Neural cell (in vitro differentiated cells): ENCODE data around the gene EEF1AKMT3. TPM values are rescaled to one million over a fixed set of nuclear protein-coding genes. Genes with fewer than 3 reads are reported as not detected.

Experiments used
- H2AFZ ChIP-seq: fragments of 200-600, 300-800 bp; sonication (generic), shearing (Covaris generic); 2 replicates; pipeline ENCODE4 v1.6.0; 2014; ENCODE audit warnings: low read depth, mild to moderate bottlenecking, antibody characterized with exemption, low read length, moderate library complexity
- H3F3A ChIP-seq: fragments of 200-600 bp; shearing (Covaris generic); 2 replicates; pipeline ENCODE4 v1.6.1; 2016; ENCODE audit warnings: mild to moderate bottlenecking, moderate library complexity, mixed read lengths, antibody characterized with exemption, low read length; ENCODE audit not compliant: insufficient read depth, poor library complexity, severe bottlenecking
- H3K27ac ChIP-seq: fragments of 200-600, 300-800 bp; sonication (generic), shearing (Covaris generic); 2 replicates; pipeline ENCODE4 v1.5.1; 2014; ENCODE audit warnings: mild to moderate bottlenecking, low read length, moderate library complexity
- H3K27me3 ChIP-seq: fragments of 300-800, 200-600 bp; sonication (generic), shearing (Covaris generic); 2 replicates; pipeline ENCODE4 v1.6.0; 2014; ENCODE audit warnings: mild to moderate bottlenecking, low read depth, low read length, moderate library complexity; ENCODE audit not compliant: insufficient read depth
- H3K36me3 ChIP-seq: fragments of 300-800, 200-600 bp; sonication (generic), shearing (Covaris generic); 2 replicates; pipeline ENCODE4 v1.5.1; 2014; ENCODE audit warnings: mild to moderate bottlenecking, antibody characterized with exemption, low read length, moderate library complexity; ENCODE audit not compliant: insufficient read depth
- H3K4me2 ChIP-seq: fragments of 300-800, 200-600 bp; sonication (generic), shearing (Covaris generic); 2 replicates; pipeline ENCODE4 v1.6.0; 2014; ENCODE audit warnings: mild to moderate bottlenecking, low read length
- H3K4me3 ChIP-seq: fragments of 300-800, 200-600 bp; sonication (generic), shearing (Covaris generic); 2 replicates; pipeline ENCODE4 v1.5.1; 2014; ENCODE audit warnings: mild to moderate bottlenecking, low read length, moderate library complexity
- H3K79me2 ChIP-seq: fragments of 200-600 bp; shearing (Covaris generic); replicated peaks from 2 replicates; pipeline ENCODE4 v1.6.0; 2014; ENCODE audit warnings: mild to moderate bottlenecking, low read length, moderate library complexity; ENCODE audit not compliant: insufficient read depth
- H3K9ac ChIP-seq: fragments of 300-800, 200-600 bp; sonication (generic), shearing (Covaris generic); 2 replicates; pipeline ENCODE4 v1.6.1; 2016; ENCODE audit warnings: mild to moderate bottlenecking, low read length, mixed read lengths
- H3K9me2 ChIP-seq: fragments of 200-600 bp; shearing (Covaris generic); 2 replicates; pipeline ENCODE4 v1.6.1; 2016; ENCODE audit warnings: mild to moderate bottlenecking, low read length, mixed read lengths; ENCODE audit not compliant: insufficient read depth
- H3K9me3 ChIP-seq: fragments of 200-600, 300-800 bp; sonication (generic), shearing (Covaris generic); 2 replicates; pipeline ENCODE4 v1.6.1; 2016; ENCODE audit warnings: mild to moderate bottlenecking, mixed run types, low read length, moderate library complexity, mixed read lengths
- H4K20me1 ChIP-seq: fragments of 200-600 bp; shearing (Covaris generic); 2 replicates; pipeline ENCODE4 v1.6.1; 2016; ENCODE audit warnings: mild to moderate bottlenecking, mixed run types; ENCODE audit not compliant: insufficient read depth
- EP300 ChIP-seq: fragments of 450-650 bp; conservative IDR thresholded peaks from 2 replicates; pipeline ENCODE4 v1.6.1; 2014; ENCODE audit warnings: antibody characterized with exemption, mild to moderate bottlenecking, moderate library complexity; ENCODE audit not compliant: poor library complexity, severe bottlenecking
- EZH2 ChIP-seq: fragments of 200-600, 300-800 bp; shearing (Covaris generic), sonication (generic); IDR thresholded peaks from 2 replicates; pipeline ENCODE4 v1.6.1; 2014; ENCODE audit warnings: antibody characterized with exemption, low read length, borderline replicate concordance, mild to moderate bottlenecking; ENCODE audit not compliant: insufficient read depth, poor library complexity, severe bottlenecking
- MXI1 ChIP-seq: fragments of 450-650 bp; conservative IDR thresholded peaks from 2 replicates; pipeline ENCODE4 v1.6.1; 2014; ENCODE audit warnings: antibody characterized with exemption, mild to moderate bottlenecking; ENCODE audit not compliant: poor library complexity, severe bottlenecking
- POLR2AphosphoS5 ChIP-seq: IDR thresholded peaks from 2 replicates; pipeline ENCODE4 v1.6.1; 2012
- RAD21 ChIP-seq: fragments of 450-650 bp; conservative IDR thresholded peaks from 2 replicates; pipeline ENCODE4 v1.6.1; 2014; ENCODE audit warnings: antibody characterized with exemption, mild to moderate bottlenecking, moderate library complexity
- SMC3 ChIP-seq: fragments of 450-650 bp; conservative IDR thresholded peaks from 2 replicates; pipeline ENCODE4 v1.6.1; 2014; ENCODE audit warnings: antibody characterized with exemption, mild to moderate bottlenecking, moderate library complexity; ENCODE audit not compliant: poor library complexity
- TAF1 ChIP-seq: IDR thresholded peaks from 2 replicates; pipeline ENCODE4 v1.6.1; 2012; ENCODE audit warnings: low read depth
- polyA plus RNA-seq: library from polyadenylated mRNA; depleted of rRNA; stranded (reverse); fragments of >200 nt; gene quantifications from 2 replicates; pipeline ENCODE4 v1.2.3, GENCODE V29; 2014
- TF ChIP-seq, protein P1 (sequence below): IDR thresholded peaks from 2 replicates; pipeline ENCODE4 v1.6.1; 2012; ENCODE audit warnings: borderline replicate concordance
- TF ChIP-seq, protein P2 (sequence below): fragments of 450-650 bp; IDR thresholded peaks from 2 replicates; pipeline ENCODE4 v1.5.1; 2014; ENCODE audit warnings: antibody characterized with exemption, mild to moderate bottlenecking, moderate library complexity; ENCODE audit not compliant: poor library complexity, severe bottlenecking

The EEF1AKMT3 gene
- polyA plus RNA-seq, 1 donor from 2014 or later = 1.6 TPM

DNA sequence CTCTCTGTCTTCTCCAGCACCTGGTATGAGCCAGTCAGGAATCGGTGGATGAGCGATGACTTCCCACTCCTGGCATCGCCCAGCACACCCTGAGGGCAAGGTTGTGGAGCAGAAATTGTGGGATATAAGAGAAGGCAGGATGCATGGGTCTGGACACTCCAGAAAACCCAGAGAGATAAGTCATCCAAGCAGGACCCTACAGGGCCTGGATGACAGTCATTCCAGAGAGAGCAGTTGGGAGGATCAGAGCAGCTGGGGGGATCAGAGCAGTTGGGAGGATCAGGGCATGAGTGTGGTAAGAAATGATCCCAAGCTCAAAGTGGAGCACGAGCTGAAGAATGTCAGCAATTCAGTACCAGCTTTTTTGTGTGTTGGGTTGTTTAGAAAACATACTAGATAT lies 37.8 kb upstream of the EEF1AKMT3 start:
- no peaks in the 10 kb centered on the region for H3K9me3 ChIP-seq
- H3K9ac ChIP-seq = no peak overlapping the region
- peaks cover 58% of the 10 kb centered on the region for H3K27me3 ChIP-seq
- no peaks in the 10 kb centered on the region for H3K9me2 ChIP-seq
- H3K36me3 ChIP-seq = peaks cover 16% of the 10 kb centered on the region
- no peak overlapping the region for H3K4me2 ChIP-seq
- H2AFZ ChIP-seq = no peak overlapping the region
- peaks cover 20% of the 10 kb centered on the region for H4K20me1 ChIP-seq
- H3K4me3 ChIP-seq = peak overlapping the region; percentile 88
- no peak overlapping the region for H3K27ac ChIP-seq
- no peak for TF ChIP-seq EP300
- no peak for TF ChIP-seq RAD21
- TF ChIP-seq, protein P1, sequence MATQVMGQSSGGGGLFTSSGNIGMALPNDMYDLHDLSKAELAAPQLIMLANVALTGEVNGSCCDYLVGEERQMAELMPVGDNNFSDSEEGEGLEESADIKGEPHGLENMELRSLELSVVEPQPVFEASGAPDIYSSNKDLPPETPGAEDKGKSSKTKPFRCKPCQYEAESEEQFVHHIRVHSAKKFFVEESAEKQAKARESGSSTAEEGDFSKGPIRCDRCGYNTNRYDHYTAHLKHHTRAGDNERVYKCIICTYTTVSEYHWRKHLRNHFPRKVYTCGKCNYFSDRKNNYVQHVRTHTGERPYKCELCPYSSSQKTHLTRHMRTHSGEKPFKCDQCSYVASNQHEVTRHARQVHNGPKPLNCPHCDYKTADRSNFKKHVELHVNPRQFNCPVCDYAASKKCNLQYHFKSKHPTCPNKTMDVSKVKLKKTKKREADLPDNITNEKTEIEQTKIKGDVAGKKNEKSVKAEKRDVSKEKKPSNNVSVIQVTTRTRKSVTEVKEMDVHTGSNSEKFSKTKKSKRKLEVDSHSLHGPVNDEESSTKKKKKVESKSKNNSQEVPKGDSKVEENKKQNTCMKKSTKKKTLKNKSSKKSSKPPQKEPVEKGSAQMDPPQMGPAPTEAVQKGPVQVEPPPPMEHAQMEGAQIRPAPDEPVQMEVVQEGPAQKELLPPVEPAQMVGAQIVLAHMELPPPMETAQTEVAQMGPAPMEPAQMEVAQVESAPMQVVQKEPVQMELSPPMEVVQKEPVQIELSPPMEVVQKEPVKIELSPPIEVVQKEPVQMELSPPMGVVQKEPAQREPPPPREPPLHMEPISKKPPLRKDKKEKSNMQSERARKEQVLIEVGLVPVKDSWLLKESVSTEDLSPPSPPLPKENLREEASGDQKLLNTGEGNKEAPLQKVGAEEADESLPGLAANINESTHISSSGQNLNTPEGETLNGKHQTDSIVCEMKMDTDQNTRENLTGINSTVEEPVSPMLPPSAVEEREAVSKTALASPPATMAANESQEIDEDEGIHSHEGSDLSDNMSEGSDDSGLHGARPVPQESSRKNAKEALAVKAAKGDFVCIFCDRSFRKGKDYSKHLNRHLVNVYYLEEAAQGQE = no peak
- TF ChIP-seq TAF1 = no peak
- no peak for TF ChIP-seq POLR2AphosphoS5
- TF ChIP-seq SMC3 = no peak
- TF ChIP-seq EZH2 = no peak
- TF ChIP-seq MXI1 = no peak
- TF ChIP-seq, protein P2, sequence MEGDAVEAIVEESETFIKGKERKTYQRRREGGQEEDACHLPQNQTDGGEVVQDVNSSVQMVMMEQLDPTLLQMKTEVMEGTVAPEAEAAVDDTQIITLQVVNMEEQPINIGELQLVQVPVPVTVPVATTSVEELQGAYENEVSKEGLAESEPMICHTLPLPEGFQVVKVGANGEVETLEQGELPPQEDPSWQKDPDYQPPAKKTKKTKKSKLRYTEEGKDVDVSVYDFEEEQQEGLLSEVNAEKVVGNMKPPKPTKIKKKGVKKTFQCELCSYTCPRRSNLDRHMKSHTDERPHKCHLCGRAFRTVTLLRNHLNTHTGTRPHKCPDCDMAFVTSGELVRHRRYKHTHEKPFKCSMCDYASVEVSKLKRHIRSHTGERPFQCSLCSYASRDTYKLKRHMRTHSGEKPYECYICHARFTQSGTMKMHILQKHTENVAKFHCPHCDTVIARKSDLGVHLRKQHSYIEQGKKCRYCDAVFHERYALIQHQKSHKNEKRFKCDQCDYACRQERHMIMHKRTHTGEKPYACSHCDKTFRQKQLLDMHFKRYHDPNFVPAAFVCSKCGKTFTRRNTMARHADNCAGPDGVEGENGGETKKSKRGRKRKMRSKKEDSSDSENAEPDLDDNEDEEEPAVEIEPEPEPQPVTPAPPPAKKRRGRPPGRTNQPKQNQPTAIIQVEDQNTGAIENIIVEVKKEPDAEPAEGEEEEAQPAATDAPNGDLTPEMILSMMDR = no peak
- no peaks in the 10 kb centered on the region for H3K79me2 ChIP-seq
- no peaks in the 10 kb centered on the region for H3F3A ChIP-seq

DNA sequence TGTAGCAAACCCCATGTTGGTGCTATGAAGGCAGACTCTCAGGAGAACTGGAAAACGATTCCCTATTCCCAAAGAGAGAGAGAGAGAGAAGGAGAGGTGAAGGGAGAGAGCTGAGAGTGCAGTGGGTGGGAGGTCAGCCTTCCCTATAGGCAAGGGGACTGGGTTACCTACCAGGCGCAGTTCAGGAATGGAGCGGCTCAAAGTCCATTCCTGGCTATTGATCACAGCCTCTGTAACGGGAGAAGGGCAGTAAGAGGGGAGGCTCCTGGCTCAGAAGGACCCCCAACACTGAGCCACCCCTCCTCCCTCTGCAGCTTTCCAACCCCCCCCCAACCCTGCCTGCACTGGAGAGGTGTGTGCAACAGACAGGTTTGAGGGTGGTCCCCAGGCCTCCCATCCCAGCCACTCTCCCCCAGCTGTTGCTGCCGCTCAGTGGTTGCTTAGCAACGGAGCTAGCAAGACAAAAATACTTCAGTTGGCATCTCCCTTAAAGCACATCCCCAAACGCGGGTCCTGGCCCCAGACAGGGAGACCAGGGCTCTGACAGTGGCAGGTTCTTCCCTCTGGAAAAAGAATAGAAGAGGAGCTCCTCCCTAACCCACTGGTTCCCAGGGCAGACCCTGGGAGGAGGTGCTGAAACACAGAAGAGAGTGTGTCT lies 37.1 kb upstream of the EEF1AKMT3 start:
- H4K20me1 ChIP-seq = peaks cover 20% of the 10 kb centered on the region
- H3K4me3 ChIP-seq = peak overlapping the region; percentile 88
- H3K9me3 ChIP-seq = no peaks in the 10 kb centered on the region
- no peaks in the 10 kb centered on the region for H3F3A ChIP-seq
- no peak overlapping the region for H2AFZ ChIP-seq
- TF ChIP-seq EZH2 (no peak), MXI1 (no peak), RAD21 (no peak), SMC3 (no peak), TAF1 (no peak), EP300 (no peak)
- TF ChIP-seq, protein P1 = no peak
- TF ChIP-seq, protein P2 = no peak
- H3K36me3 ChIP-seq = peaks cover 16% of the 10 kb centered on the region
- no peaks in the 10 kb centered on the region for H3K9me2 ChIP-seq
- no peaks in the 10 kb centered on the region for H3K79me2 ChIP-seq
- H3K9ac ChIP-seq = peak overlapping the region; percentile 95
- H3K27ac ChIP-seq = no peak overlapping the region
- H3K27me3 ChIP-seq = peaks cover 50% of the 10 kb centered on the region
- H3K4me2 ChIP-seq = peak overlapping the region; percentile 90
